Measurements from ENCODE around the gene ZDHHC19.

- no peak for TF ChIP-seq CTCF (conservative IDR thresholded peaks at IDR 0.05 in 1 of 2, IDR thresholded peaks at IDR 0.05 in 1 of 2; ENCODE audit: extremely low read depth in 1 of 2, insufficient read depth in 1 of 2, low read depth in 1 of 2, low read length in 2 of 2)
- TF ChIP-seq EZH2 (IDR thresholded peaks at IDR 0.05; ENCODE audit: borderline replicate concordance, low read length): no peak
Measured at GRCh38 chr3:196184881-196185280, 26.3 kb downstream of the ZDHHC19 start.

Data from mammary epithelial cell (primary cell).